ENCODE results near the gene PSME3IP1.

DNA sequence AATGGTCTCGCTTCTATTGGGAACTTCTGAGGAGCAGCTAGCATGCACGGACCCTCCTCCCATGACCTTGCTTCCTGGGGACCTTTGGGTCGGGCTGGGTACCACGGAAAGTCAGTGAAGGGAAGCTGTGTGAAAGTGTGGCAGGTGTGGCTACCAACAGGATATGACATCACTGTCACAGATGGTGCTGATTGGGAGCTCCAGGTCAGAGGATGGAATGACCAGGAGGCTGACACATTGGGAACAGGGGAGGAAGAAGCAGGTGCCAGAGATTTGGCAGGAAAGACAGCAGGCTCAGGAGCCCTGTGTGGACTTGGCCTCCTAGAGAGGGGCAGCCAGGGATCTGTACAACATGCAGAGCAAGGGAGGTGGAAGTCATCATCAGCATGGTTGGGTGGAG, 59.4 kb downstream of the PSME3IP1 start:
- TF ChIP-seq EZH2 (IDR thresholded peaks at IDR 0.05) (no peak), POLR2AphosphoS5 (IDR thresholded peaks at IDR 0.05; ENCODE audit: borderline replicate concordance, low read depth, low read length) (no peak), FOXP2 (optimal IDR thresholded peaks at IDR 0.05; ENCODE audit: control extremely low read depth, extremely low read length, insufficient read depth) (no peak)

All from SK-N-MC (cell line).